Stimulated activated CD4-positive, alpha-beta T cell treated with anti-CD3 and anti-CD28 coated beads, TNF-alpha, amount 100 ng/mL, for 4 hours (primary cell): ENCODE results near the gene ERP44.
"Not testable (repeated sequence)": the region's sequence is repeated elsewhere in the genome, so short reads cannot be mapped to it uniquely, and the experiment has no call there.

Experiments used
- DNase-seq, 3 experiments: peaks; one replicate each; pipeline ENCODE4 v3.0.0-alpha.2; 2020; ENCODE audit warnings: low read depth in 3 of 3

ERP44 gene

GRCh38 chr9:100100146-100100667 is 1.4 kb upstream of the ERP44 start:
- DNase-seq: no peak

- peak in 1 of 3 experiments; percentile 8 for DNase-seq
These were observed 882 bp upstream of the ERP44 start for GRCh38 chr9:100099722-100100042.

DNA sequence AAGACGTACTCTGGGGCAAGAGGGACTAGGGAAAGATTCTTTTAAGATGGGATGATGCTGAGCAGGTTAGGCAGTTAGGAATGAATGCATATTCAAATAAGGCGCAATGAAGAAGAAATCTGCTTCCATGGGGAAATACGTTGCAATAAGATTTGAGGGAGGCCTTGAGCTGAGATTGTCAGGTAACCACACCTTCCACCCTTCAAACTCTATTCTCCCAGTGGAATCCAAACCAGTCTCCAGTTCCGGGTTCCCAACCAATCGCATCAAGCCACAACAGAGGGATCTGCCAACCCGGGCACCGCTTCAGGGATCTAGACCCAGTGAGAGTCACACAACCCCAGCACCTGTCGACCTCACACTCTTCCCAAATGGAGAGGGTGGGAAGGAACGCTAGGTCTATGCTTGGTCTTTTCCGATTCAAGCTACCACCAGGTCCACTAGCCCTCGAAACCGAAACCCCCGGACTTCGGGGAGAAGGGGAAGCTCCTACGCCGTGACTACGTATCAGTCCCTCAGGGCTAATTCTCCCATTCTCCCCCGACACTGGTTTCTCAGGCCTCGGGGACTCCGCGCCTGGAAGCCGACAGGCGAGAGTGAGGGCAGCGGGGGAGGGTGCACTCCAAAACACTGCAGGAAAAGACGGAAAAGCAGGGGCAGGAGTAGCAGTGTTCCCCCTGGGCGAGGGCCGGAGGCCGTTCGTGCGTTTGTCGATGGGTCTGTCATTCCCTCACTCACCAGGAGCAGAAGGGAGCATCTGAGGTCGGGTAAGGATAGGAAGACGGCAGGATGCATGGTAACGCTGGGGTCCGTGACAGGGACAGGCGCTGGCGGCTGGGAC is 534 bp downstream of the ERP44 start:
- DNase-seq: peak in 1 of 3 experiments; percentile 2

GRCh38 chr9:100096378-100096916 is 2.4 kb downstream of the ERP44 start:
- DNase-seq: no peak

DNA sequence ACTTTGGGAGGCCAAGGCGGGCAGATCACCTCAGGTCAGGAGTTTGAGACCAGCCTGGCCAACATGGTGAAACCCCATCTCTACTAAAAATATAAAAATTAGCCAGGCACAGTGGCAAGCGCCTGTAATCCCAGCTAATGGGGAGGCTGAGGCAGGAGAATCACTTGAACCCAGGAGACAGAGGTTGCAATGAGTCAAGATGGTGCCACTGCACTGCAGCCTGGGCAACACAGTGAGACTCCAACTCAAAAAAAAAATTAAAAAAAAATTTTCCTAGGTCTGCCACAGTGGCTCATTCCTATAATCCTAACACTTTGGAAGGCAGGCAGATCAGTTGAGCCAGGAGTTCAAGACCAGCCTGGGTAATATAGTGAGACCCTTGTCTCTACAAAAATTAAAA is 4.4 kb downstream of the ERP44 start:
- DNase-seq: not testable (repeated sequence)

GRCh38 chr9:100092066-100092465 is 6.7 kb downstream of the ERP44 start:
- DNase-seq: no peak

DNA sequence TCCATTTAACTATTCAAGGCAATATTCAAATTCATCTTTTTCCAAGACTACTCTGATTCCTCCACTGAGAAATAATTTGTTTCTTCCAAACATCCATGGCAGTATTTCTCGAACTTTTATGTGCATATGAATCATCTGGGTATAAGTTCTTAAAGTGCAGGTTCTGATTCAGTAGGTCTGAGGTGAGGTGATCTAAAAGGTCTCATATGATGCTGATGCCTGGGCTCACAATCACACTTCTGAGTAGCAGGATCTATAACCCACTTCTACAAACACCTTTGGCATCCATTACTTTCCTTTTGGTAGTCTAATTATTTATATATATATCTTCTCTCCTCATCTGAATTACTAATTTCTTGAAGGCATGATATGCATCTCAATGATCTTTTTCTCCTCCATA is 7.2 kb downstream of the ERP44 start:
- DNase-seq: no peak

DNA sequence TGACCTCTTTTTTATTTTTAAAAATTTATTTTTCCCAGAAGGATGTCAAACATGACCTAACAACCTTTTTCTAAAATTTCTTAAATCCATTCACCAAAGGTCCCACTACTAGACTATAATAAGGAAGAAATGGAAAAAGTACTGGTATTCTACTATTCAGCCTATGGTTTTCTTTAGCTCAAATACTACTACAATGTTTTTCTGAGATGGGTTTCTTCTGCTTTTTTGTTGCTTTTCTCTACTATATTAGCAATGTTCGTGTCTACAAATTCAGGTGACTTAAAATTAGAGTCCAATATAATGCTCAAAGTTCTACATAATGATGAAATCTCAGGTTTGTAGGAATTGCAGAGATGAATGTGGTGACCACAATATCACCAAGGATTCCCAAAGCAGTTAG is 7.9 kb downstream of the ERP44 start:
- DNase-seq: no peak

- no peak for DNase-seq
These were observed 10.6 kb downstream of the ERP44 start for GRCh38 chr9:100088202-100088601.

DNA sequence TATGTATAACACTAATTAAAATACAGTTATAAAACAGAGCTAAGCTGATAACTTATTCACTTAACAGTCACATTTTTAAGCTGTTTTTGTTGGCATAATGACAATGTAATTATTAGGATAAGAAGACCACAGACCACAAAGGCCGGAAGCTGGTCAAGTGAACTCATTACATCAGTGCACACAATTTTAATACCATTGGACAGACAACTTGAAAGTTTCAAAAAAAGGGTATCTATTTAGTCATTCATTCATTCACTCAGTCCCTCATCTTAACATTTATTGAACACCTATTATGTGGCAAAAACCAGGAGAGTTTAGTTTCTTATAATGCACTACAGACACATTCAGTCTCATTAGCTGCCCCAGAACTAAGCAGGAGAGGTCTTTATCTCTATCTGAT is 11.6 kb downstream of the ERP44 start:
- no peak for DNase-seq

- no peak for DNase-seq
These were observed 12.6 kb downstream of the ERP44 start for GRCh38 chr9:100086097-100086635.

- no peak for DNase-seq
These were observed 14.1 kb downstream of the ERP44 start for GRCh38 chr9:100084734-100085133.

DNA sequence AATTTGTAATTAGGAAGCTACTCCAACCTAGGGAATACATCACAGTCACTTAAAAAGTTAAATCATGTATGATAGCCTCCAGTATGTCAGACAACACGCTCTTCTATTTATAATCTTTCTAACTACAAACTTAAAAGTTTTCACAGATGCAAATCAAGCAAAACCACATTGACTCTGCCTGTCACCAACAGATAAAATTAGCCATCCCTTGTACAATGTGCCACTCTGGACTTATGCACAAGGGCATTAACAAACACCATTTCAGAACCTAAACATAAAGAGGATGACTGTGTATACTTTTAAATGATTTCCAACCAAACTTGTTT is 14.7 kb downstream of the ERP44 start:
- DNase-seq: no peak

DNA sequence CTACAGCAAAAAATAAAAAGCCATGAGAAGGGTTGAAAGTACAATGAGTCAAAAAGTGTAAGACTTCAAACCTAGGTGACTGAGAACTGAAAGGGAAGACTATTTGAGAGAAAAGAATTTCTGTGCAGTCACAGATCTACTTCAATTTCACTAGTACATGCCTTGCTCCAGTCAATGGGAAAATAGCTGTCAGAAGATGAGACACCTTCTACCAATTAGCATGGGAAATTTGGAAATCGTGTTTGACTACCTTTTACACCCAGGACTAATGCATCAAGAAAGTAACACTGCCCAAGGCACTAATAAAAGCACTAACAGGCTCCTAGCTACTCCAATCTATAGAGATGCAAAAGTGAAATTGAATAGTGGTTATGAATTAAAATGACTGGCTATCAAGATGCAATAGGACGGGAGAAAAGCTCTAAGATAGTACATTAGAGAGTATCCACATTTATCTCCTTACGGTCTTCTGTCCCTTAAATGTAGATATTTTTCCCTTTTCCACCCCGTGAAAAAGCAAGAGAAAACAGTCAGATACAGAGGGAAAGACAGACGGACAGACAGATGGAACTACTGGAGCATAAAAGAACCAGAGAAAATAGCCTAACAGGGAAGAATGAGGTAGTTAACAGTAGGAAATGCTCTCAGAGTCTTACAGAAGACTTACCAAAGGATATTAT is 15.2 kb downstream of the ERP44 start:
- no peak for DNase-seq

- no peak for DNase-seq
These were observed 16.0 kb downstream of the ERP44 start for GRCh38 chr9:100082782-100083181.

- DNase-seq: not testable (repeated sequence)
These were observed 22.5 kb downstream of the ERP44 start for GRCh38 chr9:100076256-100076655.

DNA sequence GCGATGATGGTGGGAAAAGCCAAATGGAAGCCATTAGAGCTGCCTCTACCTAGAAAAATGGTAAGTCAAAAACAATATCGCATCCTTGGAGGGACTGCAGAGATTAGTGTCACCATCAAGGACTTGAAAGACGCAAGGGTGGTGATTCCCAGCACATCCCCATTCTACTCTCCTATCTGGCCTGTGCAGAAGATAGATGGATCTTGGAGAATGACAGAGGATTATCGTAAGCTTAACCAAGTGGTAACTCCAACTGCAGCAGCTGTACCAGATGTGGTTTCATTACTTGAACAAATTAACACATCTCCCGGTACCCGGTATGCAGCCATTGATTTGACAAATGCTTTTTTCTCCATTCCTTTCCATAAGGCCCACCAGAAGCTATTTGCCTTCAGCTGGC is 23.8 kb downstream of the ERP44 start:
- no peak for DNase-seq

DNA sequence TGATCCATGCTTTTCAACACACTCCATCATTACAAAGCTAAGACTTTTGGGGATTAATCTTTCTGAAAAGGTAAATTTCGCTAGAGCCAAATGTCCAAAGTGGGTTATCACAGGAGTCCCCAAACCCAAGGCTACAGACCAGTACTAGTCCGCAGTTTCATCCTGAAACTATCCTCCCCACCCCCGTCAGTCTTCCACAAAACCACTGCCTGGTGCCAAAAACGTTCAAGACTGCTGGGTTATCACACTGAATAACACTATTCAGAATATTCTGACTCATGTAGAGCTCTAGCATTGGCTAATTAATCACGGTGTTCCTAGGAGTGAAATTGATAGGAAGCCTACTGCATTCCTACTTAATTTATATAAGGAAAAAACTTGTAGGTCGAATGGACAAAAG is 24.7 kb downstream of the ERP44 start:
- no peak for DNase-seq

- no peak for DNase-seq
These were observed 26.0 kb downstream of the ERP44 start for GRCh38 chr9:100072805-100073204.

DNA sequence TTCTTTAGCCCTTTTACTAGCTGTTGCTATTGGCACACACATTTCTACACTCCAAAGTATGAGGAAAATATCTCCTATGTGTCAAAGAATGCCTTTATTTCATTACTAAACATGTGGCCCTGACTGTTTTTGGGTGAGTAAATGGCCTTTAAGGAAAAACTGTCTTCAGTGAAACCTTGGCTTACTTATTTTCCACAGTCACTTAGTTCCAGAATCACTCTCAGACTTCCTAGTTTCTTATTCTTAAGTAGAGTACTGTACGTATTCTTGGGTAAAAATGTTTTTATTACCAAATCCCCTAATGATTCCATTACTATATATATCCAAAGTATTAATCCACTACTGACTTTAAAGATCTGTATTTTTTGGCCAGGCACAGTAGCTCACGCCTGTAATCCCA is 27.5 kb downstream of the ERP44 start:
- DNase-seq: no peak

- no peak for DNase-seq
These were observed 28.4 kb downstream of the ERP44 start for GRCh38 chr9:100070104-100071041.

- DNase-seq: not testable (repeated sequence)
These were observed 29.7 kb downstream of the ERP44 start for GRCh38 chr9:100069068-100069467.
